GM12891 (cell line): ENCODE data around the gene HSD11B1.

Source experiments
- DNase-seq: peaks from one replicate; pipeline ENCODE4 v3.0.0; 2011; ENCODE audit warnings: low spot score; ENCODE audit not compliant: insufficient read length
- FAIRE-seq: peaks from 2 replicates; lab custom pipeline; 2011; peaks lifted over from hg19 to GRCh38; lab: Jason Lieb, UNC
- PAX5 ChIP-seq: IDR thresholded peaks from 2 replicates; pipeline ENCODE4 v1.6.1; 2011; ENCODE audit warnings: low read length, moderate library complexity, mild to moderate bottlenecking; ENCODE audit not compliant: insufficient read depth, severe bottlenecking
- POLR2A ChIP-seq: IDR thresholded peaks from 2 replicates; pipeline ENCODE4 v1.6.1; 2011; ENCODE audit warnings: low read depth, low read length, control low read depth
- POLR2AphosphoS5 ChIP-seq: IDR thresholded peaks from 2 replicates; pipeline ENCODE4 v1.6.1; 2011; ENCODE audit warnings: low read depth, low read length, control low read depth
- POU2F2 ChIP-seq: IDR thresholded peaks from 2 replicates; pipeline ENCODE4 v1.6.1; 2011; ENCODE audit warnings: low read depth, mild to moderate bottlenecking, control low read depth, low read length, moderate library complexity
- SPI1 ChIP-seq: IDR thresholded peaks from 2 replicates; pipeline ENCODE4 v1.6.1; 2011; ENCODE audit warnings: low read depth, low read length, control low read depth
- TAF1 ChIP-seq: IDR thresholded peaks from 2 replicates; pipeline ENCODE4 v1.6.1; 2011; ENCODE audit warnings: low read depth, low read length, control low read depth

The HSD11B1 gene

GRCh38 chr1:209723756-209724693, 19.4 kb downstream of the HSD11B1 start:
- no peak for TF ChIP-seq POLR2AphosphoS5
- peak; percentile 35; the same call in 1 of the 2 replicates for TF ChIP-seq POU2F2
- DNase-seq (no peak), FAIRE-seq (no peak)

GRCh38 chr1:209727286-209727685, 22.6 kb downstream of the HSD11B1 start:
- TF ChIP-seq TAF1 (no peak), SPI1 (no peak), POU2F2 (no peak), PAX5 (no peak), POLR2AphosphoS5 (no peak), POLR2A (no peak)
- FAIRE-seq, result no peak
- DNase-seq, result no peak

GRCh38 chr1:209727785-209728184, 23.1 kb downstream of the HSD11B1 start:
- FAIRE-seq (no peak), DNase-seq (no peak)
- TF ChIP-seq POU2F2, result no peak
- no peak for TF ChIP-seq TAF1
- TF ChIP-seq PAX5, result no peak
- TF ChIP-seq POLR2AphosphoS5, result no peak
- no peak for TF ChIP-seq SPI1
- no peak for TF ChIP-seq POLR2A

DNA sequence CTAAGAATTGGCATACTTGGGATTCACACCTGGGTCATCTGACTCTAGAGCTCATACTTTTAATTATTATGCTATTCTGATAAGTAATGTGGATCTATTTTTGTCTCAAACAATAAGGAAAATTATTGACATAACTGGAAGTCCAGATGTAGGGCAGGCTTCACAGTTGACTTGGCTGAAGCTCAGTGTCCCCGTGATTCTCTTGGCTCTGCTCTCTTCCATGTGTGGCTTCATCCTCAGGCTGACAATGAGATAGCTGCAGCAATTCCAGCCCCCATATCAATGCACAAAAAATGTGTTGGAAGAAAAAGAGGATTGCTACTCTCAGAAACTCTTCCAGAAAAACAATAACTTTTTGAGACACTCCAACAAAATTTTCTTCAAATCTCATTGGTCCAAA, 23.8 kb downstream of the HSD11B1 start:
- no peak for DNase-seq
- no peak for FAIRE-seq

DNA sequence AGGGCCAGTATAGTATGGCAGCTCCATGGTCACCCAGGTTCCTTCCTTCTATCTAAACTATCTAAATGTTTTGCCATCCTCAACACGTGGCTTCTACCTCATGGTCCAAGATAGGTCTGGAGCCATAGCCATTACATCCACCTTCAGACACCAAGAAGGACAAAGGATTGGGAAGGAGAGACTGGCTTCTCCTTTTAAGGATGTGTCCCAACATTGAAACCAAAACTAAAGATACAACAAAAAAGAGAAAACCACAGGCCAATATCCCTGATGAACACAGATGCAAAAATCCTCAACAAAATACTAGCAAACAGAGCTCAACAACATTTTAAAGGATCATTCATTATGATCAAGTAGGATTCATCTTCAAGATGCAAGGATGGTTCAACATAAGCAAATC, 24.8 kb downstream of the HSD11B1 start:
- FAIRE-seq, result no peak
- TF ChIP-seq PAX5 (no peak), POU2F2 (no peak), POLR2A (no peak), SPI1 (no peak), TAF1 (no peak), POLR2AphosphoS5 (no peak)
- no peak for DNase-seq

More for the DNA sequence above, 23.8 kb downstream of the HSD11B1 start:
- TF ChIP-seq PAX5 (no peak), POU2F2 (no peak), POLR2AphosphoS5 (no peak), POLR2A (no peak), TAF1 (no peak), SPI1 (no peak)

DNA sequence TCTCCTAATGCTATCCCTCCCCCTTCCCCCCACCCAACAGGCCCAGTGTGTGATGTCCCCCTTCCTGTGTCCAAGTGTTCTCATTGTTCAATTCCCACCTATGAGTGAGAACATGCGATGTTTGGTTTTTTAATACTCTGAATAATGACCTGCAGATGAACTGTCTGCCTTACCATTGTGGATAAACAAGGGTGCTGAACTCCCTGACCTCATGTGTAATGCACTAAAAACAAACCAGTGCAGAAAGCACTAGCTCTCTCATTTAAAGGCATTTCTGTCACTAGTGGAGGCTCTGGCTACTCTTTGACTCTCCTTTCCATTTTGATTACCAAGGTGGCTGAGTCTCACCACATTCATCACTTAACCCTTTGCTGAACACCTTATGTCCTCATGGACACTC, 28.1 kb downstream of the HSD11B1 start:
- DNase-seq (no peak), FAIRE-seq (no peak)
- TF ChIP-seq SPI1 (no peak), POLR2A (no peak), TAF1 (no peak), PAX5 (no peak), POLR2AphosphoS5 (no peak), POU2F2 (no peak)

GRCh38 chr1:209733409-209734192, 29.0 kb downstream of the HSD11B1 start:
- no peak for FAIRE-seq
- TF ChIP-seq TAF1, result no peak
- peak; percentile 33; the same call in 1 of the 2 replicates for TF ChIP-seq SPI1
- DNase-seq, result no peak

- no peak for TF ChIP-seq POU2F2
- no peak for TF ChIP-seq SPI1
- no peak for TF ChIP-seq POLR2AphosphoS5
- no peak for TF ChIP-seq POLR2A
- no peak for TF ChIP-seq TAF1
- TF ChIP-seq PAX5, result no peak
- DNase-seq, result no peak
- FAIRE-seq, result no peak
These were observed 32.0 kb downstream of the HSD11B1 start for GRCh38 chr1:209736490-209737117.

DNA sequence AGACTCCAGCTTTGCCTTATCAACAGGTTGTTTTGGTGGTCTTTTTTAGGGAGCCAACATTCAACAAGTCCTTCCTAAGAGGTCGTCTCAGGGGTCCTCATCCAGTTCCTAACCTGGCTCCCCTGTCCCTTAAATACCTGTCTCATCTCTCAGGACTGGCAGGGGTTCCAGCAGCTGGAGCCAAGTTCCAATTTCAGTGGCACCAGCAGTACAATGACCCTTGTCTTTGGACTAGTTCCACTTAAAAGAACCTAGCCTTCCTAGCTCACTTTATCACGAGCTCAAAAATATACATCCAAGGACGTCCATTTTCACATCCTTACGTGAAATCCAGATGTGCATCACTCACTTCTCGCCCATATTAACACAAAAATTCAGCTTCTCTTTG, 32.5 kb downstream of the HSD11B1 start:
- DNase-seq, result no peak
- FAIRE-seq, result no peak
- TF ChIP-seq SPI1 (no peak), POU2F2 (no peak), PAX5 (no peak), POLR2A (no peak), TAF1 (no peak), POLR2AphosphoS5 (no peak)
